BE2C (cell line): ENCODE measurements around the gene MEGF11.

ENCODE experiments used
- DNase-seq: peaks from one replicate; pipeline ENCODE4 v3.0.0-alpha.2; 2020
- H3K27me3 ChIP-seq: fragments of 250-450 bp; sonication (Bioruptor Pico); 2 replicates; pipeline ENCODE4 v1.5.1; 2020; ENCODE audit warnings: mild to moderate bottlenecking
- H3K36me3 ChIP-seq: fragments of 250-450 bp; sonication (Bioruptor Pico); 2 replicates; pipeline ENCODE4 v1.5.1; 2020; ENCODE audit warnings: mild to moderate bottlenecking
- H3K4me1 ChIP-seq: fragments of 250-450 bp; sonication (Bioruptor Pico); 2 replicates; pipeline ENCODE4 v1.5.1; 2020
- H3K4me3 ChIP-seq: 2 replicates; pipeline ENCODE4 v1.5.1; 2011; ENCODE audit warnings: low read depth, low read length
- H3K9me3 ChIP-seq: fragments of 250-450 bp; sonication (Bioruptor Pico); 2 replicates; pipeline ENCODE4 v1.5.1; 2020
- TF ChIP-seq, protein P1 (sequence below): IDR thresholded peaks from 2 replicates; pipeline ENCODE4 v1.5.1; 2012; ENCODE audit warnings: mild to moderate bottlenecking, low read depth, low read length

Gene MEGF11

DNA sequence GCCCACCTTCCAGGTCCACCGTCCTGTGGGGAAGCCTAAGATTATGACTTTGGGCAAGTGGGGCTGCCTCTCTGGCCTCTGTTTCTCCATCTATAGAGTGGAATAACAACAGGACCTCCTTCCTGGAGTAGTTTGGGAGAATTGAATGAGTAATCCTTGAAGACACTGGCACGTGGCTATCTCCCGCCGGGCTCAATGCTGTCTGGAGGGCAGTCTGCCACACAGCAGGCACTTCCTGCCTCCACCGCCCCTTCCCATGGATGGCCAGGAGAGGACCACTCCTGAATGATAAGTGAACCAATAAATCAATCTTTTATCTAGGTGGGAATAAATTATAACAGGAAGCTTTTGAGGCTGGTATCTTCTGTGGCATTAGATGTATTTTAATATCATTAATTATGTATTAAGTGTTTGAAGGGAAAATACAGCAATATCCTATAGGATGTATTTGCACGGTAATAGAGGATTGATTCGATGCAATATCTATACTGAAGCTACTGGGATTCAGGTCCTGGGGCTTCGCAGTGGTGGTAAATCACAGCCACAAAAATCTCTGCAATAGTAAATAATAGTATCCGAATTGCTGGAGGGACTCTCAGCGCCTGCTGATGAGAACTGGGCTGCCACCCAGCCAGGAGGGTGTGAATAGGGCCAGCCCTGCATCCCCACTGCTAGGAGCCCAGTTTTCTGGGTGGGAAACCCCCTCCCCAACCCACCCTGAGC lies 15.9 kb downstream of the MEGF11 start:
- Histone ChIP-seq H3K27me3 (no peaks in the 10 kb centered on the region), H3K36me3 (no peaks in the 10 kb centered on the region), H3K9me3 (no peaks in the 10 kb centered on the region), H3K4me3 (no peak overlapping the region), H3K4me1 (no peaks in the 10 kb centered on the region)
- TF ChIP-seq, protein P1, sequence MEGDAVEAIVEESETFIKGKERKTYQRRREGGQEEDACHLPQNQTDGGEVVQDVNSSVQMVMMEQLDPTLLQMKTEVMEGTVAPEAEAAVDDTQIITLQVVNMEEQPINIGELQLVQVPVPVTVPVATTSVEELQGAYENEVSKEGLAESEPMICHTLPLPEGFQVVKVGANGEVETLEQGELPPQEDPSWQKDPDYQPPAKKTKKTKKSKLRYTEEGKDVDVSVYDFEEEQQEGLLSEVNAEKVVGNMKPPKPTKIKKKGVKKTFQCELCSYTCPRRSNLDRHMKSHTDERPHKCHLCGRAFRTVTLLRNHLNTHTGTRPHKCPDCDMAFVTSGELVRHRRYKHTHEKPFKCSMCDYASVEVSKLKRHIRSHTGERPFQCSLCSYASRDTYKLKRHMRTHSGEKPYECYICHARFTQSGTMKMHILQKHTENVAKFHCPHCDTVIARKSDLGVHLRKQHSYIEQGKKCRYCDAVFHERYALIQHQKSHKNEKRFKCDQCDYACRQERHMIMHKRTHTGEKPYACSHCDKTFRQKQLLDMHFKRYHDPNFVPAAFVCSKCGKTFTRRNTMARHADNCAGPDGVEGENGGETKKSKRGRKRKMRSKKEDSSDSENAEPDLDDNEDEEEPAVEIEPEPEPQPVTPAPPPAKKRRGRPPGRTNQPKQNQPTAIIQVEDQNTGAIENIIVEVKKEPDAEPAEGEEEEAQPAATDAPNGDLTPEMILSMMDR = no peak
- DNase-seq = no peak

DNA sequence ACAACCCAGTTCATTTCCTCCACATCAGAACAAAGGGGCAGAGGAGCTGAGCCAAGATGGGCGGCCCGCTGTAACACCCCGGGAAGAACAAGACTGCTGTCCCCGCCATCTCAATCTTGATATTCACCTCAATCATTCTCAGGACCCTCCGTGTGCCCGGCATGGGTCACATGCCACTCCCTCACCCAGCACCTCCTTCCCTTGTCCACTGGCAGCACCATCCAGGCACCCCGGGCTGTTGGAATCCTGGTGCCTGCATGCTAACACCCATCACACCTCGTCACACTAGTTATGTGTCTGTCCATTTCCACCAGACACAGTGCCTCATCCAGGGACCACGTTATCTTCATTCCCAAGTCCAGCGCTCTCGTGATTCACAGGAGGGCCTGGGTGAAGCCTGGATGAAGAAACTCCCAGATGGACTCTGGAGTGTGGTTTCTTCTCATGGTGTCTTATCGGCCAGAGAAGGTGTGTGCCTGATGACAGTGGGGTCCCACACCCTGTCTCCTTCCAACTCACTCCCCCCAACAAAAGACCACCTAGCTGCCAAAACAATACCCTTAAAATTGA lies 16.7 kb downstream of the MEGF11 start:
- TF ChIP-seq, protein P1 = no peak
- Histone ChIP-seq H3K9me3 (no peaks in the 10 kb centered on the region), H3K36me3 (no peaks in the 10 kb centered on the region), H3K4me3 (no peak overlapping the region), H3K4me1 (no peaks in the 10 kb centered on the region), H3K27me3 (no peaks in the 10 kb centered on the region)
- DNase-seq = no peak

DNA sequence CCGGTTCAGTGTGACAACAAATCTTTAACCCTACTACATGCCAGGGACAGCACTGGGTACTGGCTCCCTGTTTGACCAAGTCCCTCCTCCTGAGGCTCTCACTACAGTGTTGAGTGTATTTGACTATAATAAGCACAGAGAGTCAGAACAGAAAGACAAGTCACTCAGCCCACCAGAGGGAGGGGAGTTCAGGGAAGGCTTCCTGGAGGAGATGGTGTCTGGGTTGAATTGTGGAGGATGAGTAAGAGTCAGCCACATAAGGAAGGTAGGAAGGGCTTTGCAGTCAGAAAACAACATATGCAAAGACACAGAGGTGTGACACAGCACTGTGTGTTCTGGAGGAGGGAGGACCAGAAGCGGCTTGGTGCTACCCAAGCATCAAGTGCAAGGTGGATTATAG lies 17.7 kb downstream of the MEGF11 start:
- TF ChIP-seq, protein P1 = no peak
- H3K27me3 ChIP-seq = no peaks in the 10 kb centered on the region
- no peaks in the 10 kb centered on the region for H3K9me3 ChIP-seq
- no peaks in the 10 kb centered on the region for H3K4me1 ChIP-seq
- no peaks in the 10 kb centered on the region for H3K36me3 ChIP-seq
- no peak for DNase-seq
- no peak overlapping the region for H3K4me3 ChIP-seq

DNA sequence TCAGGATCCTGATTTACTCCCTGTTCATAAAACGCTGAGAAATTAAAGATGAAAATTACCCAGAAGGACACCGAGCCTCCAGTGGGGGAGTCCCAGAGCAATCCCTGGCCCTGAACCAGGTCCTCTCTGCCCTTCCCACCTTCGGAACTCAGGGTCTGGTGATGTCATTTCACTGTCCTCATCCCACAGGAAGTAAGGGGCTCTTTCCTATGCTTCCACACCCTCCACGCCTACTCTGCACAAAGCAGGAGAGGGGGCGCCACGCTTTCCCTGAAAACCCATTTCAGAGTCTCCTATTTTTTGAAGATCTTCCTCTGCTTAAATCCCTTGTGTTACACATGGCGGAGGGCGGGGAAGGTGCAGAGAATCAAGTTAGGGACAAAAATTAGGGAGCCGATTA lies 18.8 kb downstream of the MEGF11 start:
- no peaks in the 10 kb centered on the region for H3K9me3 ChIP-seq
- DNase-seq = no peak
- no peaks in the 10 kb centered on the region for H3K36me3 ChIP-seq
- H3K4me3 ChIP-seq = no peak overlapping the region
- no peaks in the 10 kb centered on the region; the same call in 1 of the 2 replicates for H3K4me1 ChIP-seq
- no peaks in the 10 kb centered on the region for H3K27me3 ChIP-seq
- TF ChIP-seq, protein P1 = no peak

DNA sequence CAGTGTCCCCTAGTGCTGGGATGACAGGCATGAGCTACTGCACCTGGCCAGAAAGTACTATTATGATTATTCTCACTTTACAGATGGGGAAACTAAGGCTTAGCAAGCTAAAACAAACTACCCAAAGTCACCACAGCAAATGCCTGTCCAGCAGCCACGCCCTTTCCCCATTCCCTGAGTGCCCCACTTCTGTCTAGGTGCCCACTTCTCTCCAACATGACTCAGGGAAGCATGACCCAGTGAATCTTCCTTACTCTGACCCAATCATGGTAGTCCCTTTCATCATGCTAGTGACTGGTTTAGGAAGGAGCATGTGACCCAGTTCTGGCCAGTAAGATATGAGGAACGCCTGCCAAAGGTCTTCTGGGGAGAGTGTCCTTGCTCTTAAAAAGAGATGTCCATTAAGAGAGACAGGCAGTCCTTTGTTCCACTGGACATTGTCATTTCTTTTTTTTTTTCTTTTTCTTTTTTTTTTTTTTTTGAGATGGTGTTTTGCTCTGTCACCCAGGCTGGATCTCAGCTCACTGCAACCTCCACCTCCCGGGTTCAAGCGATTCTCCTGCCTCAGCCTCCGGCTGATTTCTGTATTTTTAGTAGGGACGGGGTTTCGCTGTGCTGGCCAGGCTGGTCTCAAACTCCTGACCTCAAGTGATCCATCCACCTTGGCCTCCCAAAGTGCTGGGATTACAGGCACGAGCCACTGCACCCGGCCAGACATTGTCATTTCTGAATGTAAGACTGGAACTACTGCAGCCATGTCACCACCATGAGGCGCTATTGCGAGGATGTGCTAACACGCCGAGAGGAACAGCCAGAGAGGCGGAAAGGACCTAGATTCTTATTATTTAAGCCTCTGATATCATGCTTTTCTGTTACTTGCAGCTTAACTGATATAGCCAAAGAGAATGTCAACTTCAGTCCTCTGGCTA lies 19.8 kb downstream of the MEGF11 start:
- Histone ChIP-seq H3K27me3 (no peaks in the 10 kb centered on the region), H3K9me3 (no peaks in the 10 kb centered on the region), H3K4me1 (no peaks in the 10 kb centered on the region; the same call in 1 of the 2 replicates), H3K4me3 (no peak overlapping the region), H3K36me3 (no peaks in the 10 kb centered on the region)
- DNase-seq = no peak
- TF ChIP-seq, protein P1 = peak; percentile 41
